Smooth muscle cell (in vitro differentiated cells): ENCODE results near the gene EMC7. TPM values are rescaled to one million over a fixed set of nuclear protein-coding genes. Genes with fewer than 3 reads are reported as not detected.

Experiments
- DNase-seq: peaks from one replicate; lab custom pipeline; 2025; ENCODE audit not compliant: unreplicated experiment; lab: John Stamatoyannopoulos, UW
- H2AFZ ChIP-seq: fragments of 200-600 bp; sonication (generic); 2 replicates; pipeline ENCODE4 v1.6.0; 2016; ENCODE audit warnings: antibody characterized with exemption, low read depth, mild to moderate bottlenecking
- H3F3A ChIP-seq: fragments of 200-600 bp; sonication (generic); 2 replicates; pipeline ENCODE4 v1.6.0; 2017; ENCODE audit warnings: antibody characterized with exemption, low read depth
- H3K27ac ChIP-seq: fragments of 200-600 bp; sonication (generic); 2 replicates; pipeline ENCODE4 v1.5.1; 2016; ENCODE audit warnings: low read depth, mild to moderate bottlenecking
- H3K27me3 ChIP-seq: fragments of 200-600 bp; sonication (generic); 2 replicates; pipeline ENCODE4 v1.6.1; 2016; ENCODE audit warnings: low read depth, mild to moderate bottlenecking
- H3K36me3 ChIP-seq: fragments of 200-600 bp; sonication (generic); 2 replicates; pipeline ENCODE4 v1.5.1; 2016; ENCODE audit warnings: low read depth
- H3K4me1 ChIP-seq: fragments of 200-600 bp; sonication (generic); 2 replicates; pipeline ENCODE4 v1.5.1; 2016; ENCODE audit warnings: low read depth
- H3K4me2 ChIP-seq: fragments of 200-600 bp; sonication (generic); 2 replicates; pipeline ENCODE4 v1.6.0; 2016; ENCODE audit warnings: mild to moderate bottlenecking
- H3K4me3 ChIP-seq: fragments of 200-600 bp; sonication (generic); 2 replicates; pipeline ENCODE4 v1.5.1; 2016; ENCODE audit warnings: mild to moderate bottlenecking
- H3K79me2 ChIP-seq: fragments of 200-600 bp; sonication (generic); 2 replicates; pipeline ENCODE4 v1.6.0; 2016; ENCODE audit warnings: low read depth, mild to moderate bottlenecking
- H3K9ac ChIP-seq: fragments of 200-600 bp; sonication (generic); 2 replicates; pipeline ENCODE4 v1.6.0; 2016; ENCODE audit warnings: low read depth
- H3K9me3 ChIP-seq: fragments of 200-600 bp; sonication (generic); replicated peaks from 2 replicates; pipeline ENCODE4 v1.5.1; 2016; ENCODE audit warnings: low read depth
- H4K20me1 ChIP-seq: fragments of 200-600 bp; sonication (generic); 2 replicates; pipeline ENCODE4 v1.6.0; 2016; ENCODE audit warnings: low read depth
- CTCF ChIP-seq: fragments of 200-600 bp; sonication (generic); IDR thresholded peaks from 2 replicates; pipeline ENCODE4 v1.5.1; 2017; ENCODE audit warnings: borderline replicate concordance, mild to moderate bottlenecking, antibody characterized with exemption; ENCODE audit not compliant: insufficient read depth, poor library complexity, severe bottlenecking
- WGBS: methylation state at CpG from one replicate; pipeline ENCODE4 v1.1.7; 2016; ENCODE audit warnings: low lambda C conversion rate; 5-methylcytosine and 5-hydroxymethylcytosine counted together
- polyA plus RNA-seq: library from polyadenylated mRNA; unstranded; fragments of >200 nt; fragmentation: Nextera tagmentation; extraction: Ambion mirVana; gene quantifications from 2 replicates; pipeline ENCODE4 v1.2.1, GENCODE V29; 2016
- total RNA-seq: library from RNA; depleted of rRNA; stranded (reverse); fragments of >200 nt; gene quantifications from 2 replicates; pipeline ENCODE4 v1.2.3, GENCODE V29; 2014

The EMC7 gene
- total and polyA plus RNA-seq, 2 experiments from 2014 or later: 84.2 to 218 TPM

GRCh38 chr15:34065941-34066340 is 35.7 kb downstream of the EMC7 start:
- no peaks in the 10 kb centered on the region for H3K79me2 ChIP-seq
- H3K27ac ChIP-seq: no peak overlapping the region
- no peaks in the 10 kb centered on the region for H3K9me3 ChIP-seq
- no peaks in the 10 kb centered on the region for H3K27me3 ChIP-seq
- H3K4me3 ChIP-seq: no peak overlapping the region
- H2AFZ ChIP-seq: no peak overlapping the region
- 84% methylated on average over 8 of the region's 8 CpGs for WGBS
- H4K20me1 ChIP-seq: no peaks in the 10 kb centered on the region
- no peak for DNase-seq
- H3K36me3 ChIP-seq: no peaks in the 10 kb centered on the region
- no peak overlapping the region for H3K9ac ChIP-seq
- no peaks in the 10 kb centered on the region for H3F3A ChIP-seq
- TF ChIP-seq CTCF: no peak
- no peaks in the 10 kb centered on the region for H3K4me1 ChIP-seq
- no peak overlapping the region for H3K4me2 ChIP-seq

GRCh38 chr15:34065261-34065660 is 36.4 kb downstream of the EMC7 start:
- Histone ChIP-seq H3K27me3 (no peaks in the 10 kb centered on the region), H3K27ac (no peak overlapping the region), H3K4me2 (no peak overlapping the region), H4K20me1 (no peaks in the 10 kb centered on the region), H2AFZ (no peak overlapping the region), H3K4me1 (no peaks in the 10 kb centered on the region), H3K9ac (no peak overlapping the region), H3K9me3 (no peaks in the 10 kb centered on the region), H3K36me3 (no peaks in the 10 kb centered on the region), H3F3A (no peaks in the 10 kb centered on the region), H3K79me2 (no peaks in the 10 kb centered on the region), H3K4me3 (no peak overlapping the region)
- 91% methylated on average over 3 of the region's 3 CpGs for WGBS
- TF ChIP-seq CTCF: no peak
- no peak for DNase-seq

- Histone ChIP-seq H3K79me2 (no peaks in the 10 kb centered on the region), H3K36me3 (no peaks in the 10 kb centered on the region), H3K4me2 (no peak overlapping the region), H3K4me3 (no peak overlapping the region), H3K9ac (no peak overlapping the region), H3K27me3 (no peaks in the 10 kb centered on the region), H3K27ac (no peak overlapping the region), H3K4me1 (no peaks in the 10 kb centered on the region), H4K20me1 (no peaks in the 10 kb centered on the region), H2AFZ (no peak overlapping the region), H3F3A (no peaks in the 10 kb centered on the region), H3K9me3 (no peaks in the 10 kb centered on the region)
- no peak for TF ChIP-seq CTCF
- WGBS: 0% methylated on average over 1 of the region's 1 CpG
- DNase-seq: no peak
Observed at GRCh38 chr15:34064438-34064837, 37.2 kb downstream of the EMC7 start.

GRCh38 chr15:34059946-34060345 is 41.7 kb downstream of the EMC7 start:
- Histone ChIP-seq H3K4me2 (no peak overlapping the region), H3K27ac (no peak overlapping the region), H4K20me1 (no peaks in the 10 kb centered on the region), H3K4me1 (no peaks in the 10 kb centered on the region), H3K27me3 (no peaks in the 10 kb centered on the region), H3K9ac (no peak overlapping the region), H2AFZ (no peak overlapping the region), H3F3A (peaks cover 6% of the 10 kb centered on the region), H3K9me3 (no peaks in the 10 kb centered on the region), H3K79me2 (no peaks in the 10 kb centered on the region), H3K36me3 (no peaks in the 10 kb centered on the region), H3K4me3 (no peak overlapping the region)
- 93% methylated on average over 3 of the region's 3 CpGs for WGBS
- TF ChIP-seq CTCF: no peak
- no peak for DNase-seq
